GM19395 (cell line): Measurements from ENCODE around the gene C3orf52.
"Not testable (repeated sequence)": the region's sequence is repeated elsewhere in the genome, so short reads cannot be mapped to it uniquely, and the experiment has no call there.

Experiments
- ATAC-seq: cut with Tn5 transposase; IDR thresholded peaks from one replicate; pipeline ENCODE4 v1.9.1; 2021; ENCODE audit warnings: mild to moderate bottlenecking, moderate library complexity; ENCODE audit not compliant: unreplicated experiment

The C3orf52 gene, protein sequence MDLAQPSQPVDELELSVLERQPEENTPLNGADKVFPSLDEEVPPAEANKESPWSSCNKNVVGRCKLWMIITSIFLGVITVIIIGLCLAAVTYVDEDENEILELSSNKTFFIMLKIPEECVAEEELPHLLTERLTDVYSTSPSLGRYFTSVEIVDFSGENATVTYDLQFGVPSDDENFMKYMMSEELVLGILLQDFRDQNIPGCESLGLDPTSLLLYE

GRCh38 chr3:112086076-112086854 lies at the start of gene C3orf52:
Gene C3orf52, plus strand, starts transcription at chr3:112086389. Its CDS starts 19 bp downstream, at chr3:112086408.
- ATAC-seq: peak; percentile 77

- not testable (repeated sequence) for ATAC-seq
Observed at GRCh38 chr3:112037194-112037593, 49.0 kb upstream of the C3orf52 start.

DNA sequence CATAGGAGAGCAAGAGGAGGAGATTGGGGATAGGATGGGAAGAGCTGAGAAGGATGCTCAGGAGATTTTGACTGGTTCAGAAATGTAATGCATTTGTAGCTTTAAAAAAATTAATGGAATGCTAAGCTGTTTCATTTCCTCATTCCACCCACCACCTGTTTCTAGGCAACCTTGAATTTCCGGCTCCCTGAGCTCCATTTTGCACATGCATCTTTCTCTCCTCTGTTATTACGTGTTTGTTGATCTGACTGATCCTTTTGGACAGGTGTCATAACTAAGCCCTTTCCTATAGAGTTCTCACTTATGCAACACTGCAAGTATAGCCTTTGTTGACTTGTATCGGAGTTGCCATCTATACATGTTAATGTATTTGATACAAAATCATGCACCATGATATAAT lies 47.3 kb upstream of the C3orf52 start:
- ATAC-seq: peak; percentile 66

DNA sequence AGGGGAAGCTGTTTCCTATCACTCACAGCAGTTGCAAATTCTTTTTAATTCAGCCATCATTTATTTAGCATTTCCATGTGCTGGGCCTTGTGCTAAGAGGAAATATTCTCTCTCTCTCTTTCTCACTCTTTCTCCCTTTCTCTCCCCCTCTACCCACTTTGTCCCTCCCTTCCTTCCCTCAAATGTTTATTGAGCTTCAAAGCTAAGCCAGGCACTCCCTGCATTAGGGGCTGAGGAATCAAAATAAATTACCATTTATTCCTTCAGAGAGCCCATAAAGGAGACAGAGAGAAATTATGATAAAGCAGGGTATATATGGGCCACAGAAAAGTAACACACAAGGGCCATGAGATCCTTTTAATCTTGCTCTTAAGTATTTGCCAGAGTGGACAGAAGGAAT lies 44.9 kb upstream of the C3orf52 start:
- ATAC-seq: no peak

DNA sequence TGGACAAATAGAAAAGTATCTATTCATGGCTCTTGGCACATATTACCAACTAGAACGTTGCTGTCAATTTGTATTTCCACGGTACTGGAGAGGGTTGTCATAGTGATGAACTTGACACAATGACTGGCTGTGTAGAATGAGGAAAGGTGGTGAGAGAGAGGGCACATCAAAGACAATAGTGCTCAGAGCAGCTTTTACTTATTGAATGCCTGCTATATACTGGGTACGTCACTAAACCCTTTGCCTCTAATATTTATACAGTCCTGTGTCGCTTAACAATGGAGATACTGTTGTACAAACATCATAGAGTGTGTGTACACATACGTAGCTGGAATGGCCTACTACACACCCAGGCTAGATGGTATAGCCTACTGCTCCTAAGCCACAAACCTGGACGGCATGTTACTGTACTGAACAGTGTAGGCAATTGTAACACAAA lies 43.3 kb upstream of the C3orf52 start:
- no peak for ATAC-seq

GRCh38 chr3:112043621-112044201 lies 42.5 kb upstream of the C3orf52 start:
- peak; percentile 94 for ATAC-seq

DNA sequence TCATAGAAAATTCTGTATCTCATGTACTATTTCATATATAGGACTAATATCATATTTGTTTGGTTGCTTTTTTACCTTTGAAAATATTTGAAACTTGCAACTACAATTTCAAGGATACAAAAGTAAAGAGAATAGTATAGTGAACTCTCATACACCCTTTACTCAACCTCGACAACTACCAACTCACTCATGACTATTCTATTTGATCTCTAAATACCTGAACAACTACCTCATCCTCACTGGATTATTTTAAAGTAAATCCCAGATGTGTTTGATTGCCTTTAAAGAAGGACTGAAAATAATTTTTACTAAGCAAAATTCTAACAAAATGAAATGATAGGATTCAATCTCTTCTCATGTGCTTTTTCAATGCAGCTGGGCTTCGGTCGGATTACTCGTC lies 39.6 kb upstream of the C3orf52 start:
- no peak for ATAC-seq

- ATAC-seq: no peak
Observed at GRCh38 chr3:112047264-112047663, 38.9 kb upstream of the C3orf52 start.

GRCh38 chr3:112048911-112049310 lies 37.3 kb upstream of the C3orf52 start:
- ATAC-seq: no peak

DNA sequence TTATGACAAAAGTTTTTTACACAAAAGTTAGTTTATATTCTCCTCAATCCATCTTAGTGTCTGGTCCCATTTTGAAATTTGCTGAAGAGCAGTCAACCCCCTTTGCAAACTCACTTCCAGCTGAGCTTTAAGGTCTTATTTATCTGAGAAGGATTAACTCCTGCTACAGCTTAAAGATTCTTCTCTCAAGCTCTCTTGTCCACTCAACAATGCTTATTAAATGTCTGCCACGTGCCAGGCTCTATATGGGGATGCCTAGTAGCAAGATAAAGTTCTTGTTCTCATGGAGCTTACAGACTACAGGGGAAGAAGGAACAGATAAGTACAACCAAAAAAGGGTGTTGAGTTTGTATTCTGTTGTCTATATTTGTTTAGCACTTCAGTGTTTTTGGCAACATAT lies 33.0 kb upstream of the C3orf52 start:
- ATAC-seq: no peak

GRCh38 chr3:112056451-112056929 lies 29.7 kb upstream of the C3orf52 start:
- no peak for ATAC-seq

DNA sequence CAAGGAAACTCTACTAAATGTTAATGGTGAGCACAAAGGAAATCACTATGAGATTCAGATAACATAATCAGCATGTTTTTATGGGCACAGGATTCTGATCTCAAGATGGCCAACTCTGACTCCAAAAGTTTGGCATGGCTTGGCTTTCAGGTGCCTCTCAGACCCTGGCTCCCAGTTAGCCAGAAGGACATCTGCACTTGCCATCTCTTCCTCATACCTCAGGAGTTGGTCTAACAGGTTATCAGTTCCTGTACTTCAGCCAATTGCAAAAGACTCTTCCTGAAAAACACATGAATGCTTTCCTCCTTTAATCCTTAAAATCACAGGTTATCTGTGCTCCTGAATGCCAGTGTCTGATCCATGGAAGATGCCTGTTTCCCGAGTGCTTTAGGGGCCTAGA lies 26.7 kb upstream of the C3orf52 start:
- ATAC-seq: no peak

GRCh38 chr3:112061152-112061551 lies 25.0 kb upstream of the C3orf52 start:
- ATAC-seq: no peak

GRCh38 chr3:112072387-112073060 lies 13.7 kb upstream of the C3orf52 start:
- ATAC-seq: not testable (repeated sequence)

- no peak for ATAC-seq
Observed at GRCh38 chr3:112074006-112074405, 12.2 kb upstream of the C3orf52 start.

DNA sequence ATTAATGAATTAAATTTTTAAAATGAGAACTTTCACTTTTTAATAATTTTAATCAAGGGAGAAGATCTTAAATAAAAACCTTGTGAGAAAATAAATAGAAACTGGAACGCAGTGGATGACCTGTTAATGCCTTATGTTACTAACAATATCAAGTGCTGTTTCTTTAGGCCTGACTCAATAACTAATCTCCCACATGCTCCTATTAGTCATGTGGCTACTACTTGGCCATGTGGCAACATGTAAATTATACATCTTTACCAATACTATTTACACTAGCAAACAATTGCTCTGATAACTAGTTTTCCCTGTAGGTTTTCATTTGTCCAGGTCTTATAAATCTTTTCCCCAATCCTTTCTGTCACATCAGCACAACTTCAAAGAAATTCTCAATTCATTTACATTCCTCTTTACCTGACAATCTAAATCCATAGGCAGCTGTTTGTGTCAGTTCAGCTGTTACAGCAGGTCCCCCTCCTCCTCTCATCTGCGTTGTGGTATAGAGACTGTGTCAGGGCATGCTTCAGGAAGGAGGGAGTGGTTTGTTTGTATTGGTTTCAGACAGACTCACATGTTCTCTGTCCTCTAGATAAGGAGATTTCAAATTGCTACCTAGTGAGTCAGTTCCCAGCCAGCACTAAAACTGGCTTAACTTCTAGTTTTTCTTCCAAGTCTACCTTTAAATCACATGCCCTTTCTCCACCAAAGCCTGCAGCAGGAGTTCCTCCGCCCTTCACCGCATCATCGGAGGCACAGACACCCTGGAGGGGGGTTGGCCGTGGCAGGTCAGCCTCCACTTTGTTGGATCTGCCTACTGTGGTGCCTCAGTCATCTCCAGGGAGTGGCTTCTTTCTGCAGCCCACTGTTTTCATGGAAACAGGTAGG lies 11.3 kb upstream of the C3orf52 start:
- ATAC-seq: peak; percentile 93

DNA sequence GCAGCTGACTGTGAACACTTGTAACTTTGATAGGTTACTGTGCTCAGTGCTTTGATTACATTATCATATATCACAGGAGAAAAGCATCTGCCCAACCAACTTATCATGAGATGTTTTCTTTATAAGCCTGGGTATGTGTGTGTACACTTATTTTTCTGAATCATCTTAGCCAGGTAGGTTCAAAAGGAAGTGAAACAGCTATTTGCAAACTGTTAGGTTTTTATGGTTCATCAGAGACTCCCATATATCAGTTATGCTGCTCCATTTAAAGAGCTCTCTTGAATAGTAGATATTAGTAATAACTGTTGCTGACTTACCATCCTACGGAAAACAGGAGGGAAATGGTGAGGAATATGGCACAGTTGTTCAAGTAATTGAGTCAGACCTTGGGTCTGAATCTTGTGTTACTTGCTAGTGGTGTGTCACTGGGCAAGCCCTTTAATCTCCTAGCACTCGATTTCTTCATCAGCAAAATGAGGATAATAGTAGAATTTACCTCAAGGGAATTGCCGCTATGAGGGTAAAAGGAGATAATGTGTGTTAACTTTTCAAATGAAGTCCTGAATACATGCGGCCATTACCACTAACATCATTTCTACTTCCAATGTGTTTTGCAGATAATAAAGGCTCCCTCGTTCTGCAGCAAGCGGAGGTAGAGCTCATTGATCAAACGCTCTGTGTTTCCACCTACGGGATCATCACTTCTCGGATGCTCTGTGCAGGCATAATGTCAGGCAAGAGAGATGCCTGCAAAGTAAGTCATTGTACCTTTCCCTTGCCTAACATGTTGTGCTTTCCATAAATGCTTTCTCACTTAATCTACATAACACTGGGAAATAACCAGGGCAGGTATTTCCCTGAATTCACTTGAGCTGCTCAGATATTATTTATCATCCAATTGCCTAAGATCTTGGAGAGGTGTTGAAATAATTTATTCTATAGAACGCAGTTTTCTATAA lies 7.8 kb upstream of the C3orf52 start:
- ATAC-seq: peak; percentile 46

DNA sequence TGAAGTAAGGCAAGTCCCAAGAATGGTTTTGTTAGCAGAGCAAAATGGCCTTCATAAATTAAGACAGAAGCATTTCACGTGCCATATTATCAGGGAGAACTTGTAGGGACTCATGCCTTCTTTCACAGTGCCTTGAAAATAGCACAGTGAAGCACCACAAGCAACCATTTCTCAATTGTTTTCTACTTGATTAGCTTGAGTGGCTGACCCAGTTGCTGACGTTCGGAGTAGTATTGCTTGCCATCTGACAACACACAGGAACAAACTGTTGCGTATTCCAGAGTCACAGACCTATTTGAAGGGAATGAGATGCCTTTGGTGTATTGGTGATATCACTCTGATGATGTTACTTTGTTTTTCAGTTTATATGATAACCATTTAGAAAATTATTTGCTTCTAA lies 3.0 kb upstream of the C3orf52 start:
- no peak for ATAC-seq
